ENCODE results near the gene NOTCH1.

The NOTCH1 gene

GRCh38 chr9:136515276-136515675, 30.6 kb downstream of the NOTCH1 start:
- no peak overlapping the region for H3K4me3 ChIP-seq (ENCODE audit: low read length)
- H3K27me3 ChIP-seq (replicated peaks; ENCODE audit: control insufficient read depth, insufficient read depth, low read length): no peaks in the 10 kb centered on the region
- H3K4me1 ChIP-seq (ENCODE audit: control insufficient read depth, insufficient read depth, low read length): no peaks in the 10 kb centered on the region
- peaks cover 51% of the 10 kb centered on the region for H3K36me3 ChIP-seq (ENCODE audit: control insufficient read depth, insufficient read depth, low read length, severe bottlenecking)
- no peaks in the 10 kb centered on the region for H3K9me3 ChIP-seq (ENCODE audit: control insufficient read depth, low read length)
- no peak overlapping the region for H3K9ac ChIP-seq (ENCODE audit: low read length)
- no peak for DNase-seq (ENCODE audit: low read depth)

GRCh38 chr9:136514022-136514714, 31.7 kb downstream of the NOTCH1 start:
- Histone ChIP-seq H3K9me3 (ENCODE audit: control insufficient read depth, low read length) (no peaks in the 10 kb centered on the region), H3K36me3 (ENCODE audit: control insufficient read depth, insufficient read depth, low read length, severe bottlenecking) (peaks cover 62% of the 10 kb centered on the region), H3K4me1 (ENCODE audit: control insufficient read depth, insufficient read depth, low read length) (no peaks in the 10 kb centered on the region), H3K4me3 (ENCODE audit: low read length) (no peak overlapping the region), H3K27me3 (replicated peaks; ENCODE audit: control insufficient read depth, insufficient read depth, low read length) (no peaks in the 10 kb centered on the region), H3K9ac (ENCODE audit: low read length) (no peak overlapping the region)
- DNase-seq (ENCODE audit: low read depth): no peak

GRCh38 chr9:136513191-136513590, 32.7 kb downstream of the NOTCH1 start:
- no peak overlapping the region for H3K9ac ChIP-seq (ENCODE audit: low read length)
- H3K36me3 ChIP-seq (ENCODE audit: control insufficient read depth, insufficient read depth, low read length, severe bottlenecking): peaks cover 66% of the 10 kb centered on the region
- DNase-seq (ENCODE audit: low read depth): no peak
- no peak overlapping the region for H3K4me3 ChIP-seq (ENCODE audit: low read length)
- H3K4me1 ChIP-seq (ENCODE audit: control insufficient read depth, insufficient read depth, low read length): no peaks in the 10 kb centered on the region
- H3K9me3 ChIP-seq (ENCODE audit: control insufficient read depth, low read length): no peaks in the 10 kb centered on the region
- no peaks in the 10 kb centered on the region for H3K27me3 ChIP-seq (replicated peaks; ENCODE audit: control insufficient read depth, insufficient read depth, low read length)

GRCh38 chr9:136512651-136513071, 33.2 kb downstream of the NOTCH1 start:
- no peaks in the 10 kb centered on the region for H3K9me3 ChIP-seq (ENCODE audit: control insufficient read depth, low read length)
- H3K4me1 ChIP-seq (ENCODE audit: control insufficient read depth, insufficient read depth, low read length): no peaks in the 10 kb centered on the region
- no peak overlapping the region for H3K9ac ChIP-seq (ENCODE audit: low read length)
- H3K27me3 ChIP-seq (replicated peaks; ENCODE audit: control insufficient read depth, insufficient read depth, low read length): no peaks in the 10 kb centered on the region
- H3K4me3 ChIP-seq (ENCODE audit: low read length): no peak overlapping the region
- peaks cover 66% of the 10 kb centered on the region for H3K36me3 ChIP-seq (ENCODE audit: control insufficient read depth, insufficient read depth, low read length, severe bottlenecking)
- DNase-seq (ENCODE audit: low read depth): no peak

GRCh38 chr9:136511670-136512592, 33.9 kb downstream of the NOTCH1 start:
- H3K4me1 ChIP-seq (ENCODE audit: control insufficient read depth, insufficient read depth, low read length): no peaks in the 10 kb centered on the region
- H3K36me3 ChIP-seq (ENCODE audit: control insufficient read depth, insufficient read depth, low read length, severe bottlenecking): peaks cover 70% of the 10 kb centered on the region
- no peaks in the 10 kb centered on the region for H3K9me3 ChIP-seq (ENCODE audit: control insufficient read depth, low read length)
- H3K4me3 ChIP-seq (ENCODE audit: low read length): no peak overlapping the region
- DNase-seq (ENCODE audit: low read depth): no peak
- H3K9ac ChIP-seq (ENCODE audit: low read length): no peak overlapping the region
- H3K27me3 ChIP-seq (replicated peaks; ENCODE audit: control insufficient read depth, insufficient read depth, low read length): no peaks in the 10 kb centered on the region

- no peak for DNase-seq (ENCODE audit: low read depth)
- no peaks in the 10 kb centered on the region for H3K4me1 ChIP-seq (ENCODE audit: control insufficient read depth, insufficient read depth, low read length)
These were observed 34.6 kb downstream of the NOTCH1 start for GRCh38 chr9:136511144-136511669.

GRCh38 chr9:136510561-136510960, 35.3 kb downstream of the NOTCH1 start:
- Histone ChIP-seq H3K4me3 (ENCODE audit: low read length) (no peak overlapping the region), H3K36me3 (ENCODE audit: control insufficient read depth, insufficient read depth, low read length, severe bottlenecking) (peaks cover 79% of the 10 kb centered on the region), H3K27me3 (replicated peaks; ENCODE audit: control insufficient read depth, insufficient read depth, low read length) (no peaks in the 10 kb centered on the region), H3K9me3 (ENCODE audit: control insufficient read depth, low read length) (no peaks in the 10 kb centered on the region), H3K4me1 (ENCODE audit: control insufficient read depth, insufficient read depth, low read length) (no peaks in the 10 kb centered on the region), H3K9ac (ENCODE audit: low read length) (no peak overlapping the region)
- DNase-seq (ENCODE audit: low read depth): no peak

More at GRCh38 chr9:136511144-136511669, 34.6 kb downstream of the NOTCH1 start:
- Histone ChIP-seq H3K9me3 (ENCODE audit: control insufficient read depth, low read length) (no peaks in the 10 kb centered on the region), H3K36me3 (ENCODE audit: control insufficient read depth, insufficient read depth, low read length, severe bottlenecking) (peaks cover 77% of the 10 kb centered on the region), H3K27me3 (replicated peaks; ENCODE audit: control insufficient read depth, insufficient read depth, low read length) (no peaks in the 10 kb centered on the region), H3K9ac (ENCODE audit: low read length) (no peak overlapping the region), H3K4me3 (ENCODE audit: low read length) (no peak overlapping the region)

- no peak for DNase-seq (ENCODE audit: low read depth)
- H3K36me3 ChIP-seq (ENCODE audit: control insufficient read depth, insufficient read depth, low read length, severe bottlenecking): peaks cover 78% of the 10 kb centered on the region
These were observed 36.3 kb downstream of the NOTCH1 start for GRCh38 chr9:136509549-136509948.

GRCh38 chr9:136508729-136509500, 36.9 kb downstream of the NOTCH1 start:
- peaks cover 78% of the 10 kb centered on the region for H3K36me3 ChIP-seq (ENCODE audit: control insufficient read depth, insufficient read depth, low read length, severe bottlenecking)
- no peaks in the 10 kb centered on the region for H3K27me3 ChIP-seq (replicated peaks; ENCODE audit: control insufficient read depth, insufficient read depth, low read length)
- no peaks in the 10 kb centered on the region for H3K9me3 ChIP-seq (ENCODE audit: control insufficient read depth, low read length)
- no peak for DNase-seq (ENCODE audit: low read depth)
- H3K4me3 ChIP-seq (ENCODE audit: low read length): no peak overlapping the region
- no peak overlapping the region for H3K9ac ChIP-seq (ENCODE audit: low read length)
- H3K4me1 ChIP-seq (ENCODE audit: control insufficient read depth, insufficient read depth, low read length): no peaks in the 10 kb centered on the region

More at GRCh38 chr9:136509549-136509948, 36.3 kb downstream of the NOTCH1 start:
- no peaks in the 10 kb centered on the region for H3K9me3 ChIP-seq (ENCODE audit: control insufficient read depth, low read length)
- no peaks in the 10 kb centered on the region for H3K4me1 ChIP-seq (ENCODE audit: control insufficient read depth, insufficient read depth, low read length)
- no peak overlapping the region for H3K4me3 ChIP-seq (ENCODE audit: low read length)
- H3K27me3 ChIP-seq (replicated peaks; ENCODE audit: control insufficient read depth, insufficient read depth, low read length): no peaks in the 10 kb centered on the region
- H3K9ac ChIP-seq (ENCODE audit: low read length): no peak overlapping the region

- Histone ChIP-seq H3K9ac (ENCODE audit: low read length) (no peak overlapping the region), H3K4me1 (ENCODE audit: control insufficient read depth, insufficient read depth, low read length) (no peaks in the 10 kb centered on the region), H3K4me3 (ENCODE audit: low read length) (no peak overlapping the region), H3K9me3 (ENCODE audit: control insufficient read depth, low read length) (no peaks in the 10 kb centered on the region), H3K27me3 (replicated peaks; ENCODE audit: control insufficient read depth, insufficient read depth, low read length) (no peaks in the 10 kb centered on the region), H3K36me3 (ENCODE audit: control insufficient read depth, insufficient read depth, low read length, severe bottlenecking) (peaks cover 76% of the 10 kb centered on the region)
- DNase-seq (ENCODE audit: low read depth): no peak
These were observed 37.9 kb downstream of the NOTCH1 start for GRCh38 chr9:136507992-136508375.
